Right atrium auricular region (tissue), 2 donors: ENCODE measurements around the gene NME7. TPM values are rescaled to one million over a fixed set of nuclear protein-coding genes. Genes with fewer than 3 reads are reported as not detected.

ENCODE experiments used
- DNase-seq: peaks from one replicate; pipeline ENCODE4 v3.0.0-alpha.2; 2019; ENCODE audit warnings: low spot score
- H3K27ac ChIP-seq, 2 donors: fragments of 200-600 bp; sonication (generic); 1 replicate in 1 of 2; 2 replicates in 1 of 2; pipeline ENCODE4 v1.5.1; 2016 to 2019
- H3K27me3 ChIP-seq, 2 donors: fragments of 200-600 bp; sonication (generic); one replicate each; pipeline versions ENCODE4 v1.5.1 to v1.6.0; 2017 to 2019
- H3K36me3 ChIP-seq: fragments of 200-600 bp; sonication (generic); one replicate; pipeline ENCODE4 v1.5.1; 2016
- H3K4me1 ChIP-seq, 2 donors: fragments of 200-600 bp; sonication (generic); one replicate each; pipeline versions ENCODE4 v1.5.1 to v1.6.0; 2017 to 2019
- H3K4me3 ChIP-seq, 2 donors: fragments of 200-600 bp; sonication (generic); 1 replicate in 1 of 2; 2 replicates in 1 of 2; pipeline ENCODE4 v1.5.1; 2017 to 2019; ENCODE audit warnings: mild to moderate bottlenecking in 1 of 2, moderate library complexity in 1 of 2
- H3K9me3 ChIP-seq, 2 donors: fragments of 200-600 bp; sonication (generic); one replicate each; pipeline ENCODE4 v1.5.1; 2019
- CTCF ChIP-seq, 2 donors: fragments of 200-600 bp; sonication (generic); IDR thresholded peaks; one replicate each; pipeline ENCODE4 v1.5.1; 2019; ENCODE audit warnings: antibody characterized with exemption in 2 of 2
- total RNA-seq, 2 donors: library from RNA; depleted of rRNA; stranded (reverse); fragments of >200 nt; gene quantifications; one replicate each; pipeline ENCODE4 v1.1.0, GENCODE V29; 2016

The NME7 gene
- total RNA-seq, 2 donors from 2014 or later: 9.1 to 10.4 TPM

GRCh38 chr1:169105434-169106094 lies 262.0 kb downstream of the NME7 start:
- H3K4me1 ChIP-seq: peaks cover 0 to 53% of the 10 kb centered on the region in 2 donors
- peak overlapping the region; percentile 93 to 96 for H3K27ac ChIP-seq
- H3K4me3 ChIP-seq: peak overlapping the region; percentile 73 to 83
- H3K9me3 ChIP-seq: no peaks in the 10 kb centered on the region
- no peaks in the 10 kb centered on the region for H3K36me3 ChIP-seq
- no peaks in the 10 kb centered on the region for H3K27me3 ChIP-seq
- no peak for TF ChIP-seq CTCF (IDR thresholded peaks at IDR 0.05)
- DNase-seq: no peak

DNA sequence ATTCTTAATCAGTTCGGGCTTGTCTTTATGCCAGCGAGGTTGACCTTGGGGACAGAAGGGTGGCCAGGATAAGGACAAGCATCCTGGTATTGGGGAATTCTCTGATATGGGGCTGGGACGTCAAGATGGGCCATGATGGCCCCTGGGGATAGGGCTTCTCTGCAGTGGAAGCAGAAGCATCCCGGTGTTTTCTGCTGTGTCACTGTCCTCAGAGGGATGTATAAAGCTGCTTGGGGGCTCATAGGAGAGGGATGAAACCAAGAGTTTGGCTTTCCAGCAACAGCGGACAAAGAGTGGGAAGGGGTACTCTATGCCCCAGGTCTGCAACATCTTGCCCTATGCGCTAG lies 262.5 kb downstream of the NME7 start:
- Histone ChIP-seq H3K36me3 (no peaks in the 10 kb centered on the region), H3K27ac (peak overlapping the region; percentile 93 to 96), H3K4me1 (peaks cover 0 to 48% of the 10 kb centered on the region in 2 donors), H3K9me3 (no peaks in the 10 kb centered on the region), H3K27me3 (no peaks in the 10 kb centered on the region), H3K4me3 (peak overlapping the region in 1 of 2 donors; percentile 83)
- TF ChIP-seq CTCF (IDR thresholded peaks at IDR 0.05): no peak
- DNase-seq: no peak

GRCh38 chr1:169103480-169103893 lies 264.1 kb downstream of the NME7 start:
- Histone ChIP-seq H3K4me1 (peaks cover 0 to 37% of the 10 kb centered on the region in 2 donors), H3K27me3 (no peaks in the 10 kb centered on the region), H3K9me3 (no peaks in the 10 kb centered on the region), H3K4me3 (no peak overlapping the region), H3K27ac (peak overlapping the region in 1 of 2 donors; percentile 55), H3K36me3 (no peaks in the 10 kb centered on the region)
- DNase-seq: no peak
- TF ChIP-seq CTCF (IDR thresholded peaks at IDR 0.05): no peak

DNA sequence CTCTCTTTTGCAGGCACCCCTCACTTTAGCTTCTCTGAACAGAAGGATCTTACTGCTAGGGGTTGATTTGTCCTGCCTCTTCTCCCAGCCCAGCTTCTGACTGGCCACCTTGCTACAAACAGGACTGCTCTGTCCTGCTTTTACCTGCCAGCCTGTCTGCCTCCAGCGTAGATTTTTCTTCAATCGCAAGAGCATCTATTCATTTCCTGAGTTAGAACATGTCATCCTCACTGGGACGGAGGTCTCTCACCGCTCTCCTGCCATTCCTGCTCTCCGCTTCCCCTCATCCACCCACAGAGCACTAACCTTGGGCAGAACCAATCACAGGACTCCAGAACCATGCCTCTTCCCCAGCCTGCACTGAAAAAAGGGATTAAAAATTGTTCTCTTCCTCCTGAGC lies 264.6 kb downstream of the NME7 start:
- H3K4me3 ChIP-seq: no peak overlapping the region
- peaks cover 0 to 36% of the 10 kb centered on the region in 2 donors for H3K4me1 ChIP-seq
- H3K36me3 ChIP-seq: no peaks in the 10 kb centered on the region
- no peak for TF ChIP-seq CTCF (IDR thresholded peaks at IDR 0.05)
- H3K27ac ChIP-seq: peak overlapping the region in 1 of 2 donors; percentile 55
- no peaks in the 10 kb centered on the region for H3K27me3 ChIP-seq
- no peak for DNase-seq
- H3K9me3 ChIP-seq: no peaks in the 10 kb centered on the region

DNA sequence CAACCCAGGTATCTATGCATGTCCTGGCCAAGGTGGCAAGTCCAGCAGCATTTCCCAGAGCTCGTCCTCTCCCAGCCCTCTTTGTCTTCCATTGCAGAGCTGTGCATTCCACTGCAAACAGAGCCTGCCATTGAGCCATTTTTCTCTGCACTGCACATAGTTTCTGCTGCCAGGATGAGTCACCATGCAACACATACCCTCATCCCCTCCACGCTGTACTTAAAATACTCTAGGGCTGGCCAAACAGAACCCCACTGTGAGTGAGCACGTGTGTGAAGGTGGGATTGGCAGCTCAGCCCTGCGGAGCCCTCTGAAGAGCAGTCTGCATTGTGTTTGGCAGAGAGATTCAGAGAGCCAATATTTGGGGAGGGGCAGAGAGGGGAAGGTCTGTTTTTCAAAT lies 265.0 kb downstream of the NME7 start:
- no peak for DNase-seq
- no peaks in the 10 kb centered on the region for H3K9me3 ChIP-seq
- no peaks in the 10 kb centered on the region for H3K27me3 ChIP-seq
- H3K4me1 ChIP-seq: peaks cover 0 to 36% of the 10 kb centered on the region in 2 donors
- TF ChIP-seq CTCF (IDR thresholded peaks at IDR 0.05): no peak
- H3K27ac ChIP-seq: peak overlapping the region in 1 of 2 donors; percentile 55
- no peak overlapping the region for H3K4me3 ChIP-seq
- no peaks in the 10 kb centered on the region for H3K36me3 ChIP-seq

GRCh38 chr1:169100651-169101088 lies 266.9 kb downstream of the NME7 start:
- H3K4me3 ChIP-seq: no peak overlapping the region
- no peak overlapping the region for H3K27ac ChIP-seq
- no peak for DNase-seq
- TF ChIP-seq CTCF (IDR thresholded peaks at IDR 0.05): no peak
- no peaks in the 10 kb centered on the region for H3K36me3 ChIP-seq
- H3K4me1 ChIP-seq: peaks cover 0 to 34% of the 10 kb centered on the region in 2 donors
- H3K27me3 ChIP-seq: no peaks in the 10 kb centered on the region
- H3K9me3 ChIP-seq: no peaks in the 10 kb centered on the region
